Fibroblast of skin of left biceps (primary cell): ENCODE data around the gene CLDN34.

Experiments
- DNase-seq, 2 experiments: peaks; one replicate each; pipeline ENCODE4 v3.0.0-alpha.2; 2013; ENCODE audit warnings: low read depth in 2 of 2

Gene CLDN34

GRCh38 chrX:10015723-10016518 lies 48.8 kb downstream of the CLDN34 start:
- no peak for DNase-seq

GRCh38 chrX:10016519-10017132 lies 49.5 kb downstream of the CLDN34 start:
- no peak for DNase-seq

GRCh38 chrX:10017872-10018271 lies 50.7 kb downstream of the CLDN34 start:
- DNase-seq: peak in 1 of 2 experiments; percentile 56
